Mucosa of descending colon (tissue), 3 donors: ENCODE data around the gene INPP4A. TPM values are rescaled to one million over a fixed set of nuclear protein-coding genes. Genes with fewer than 3 reads are reported as not detected.

Experiments
- ATAC-seq: fragments of 200-7000 bp; cut with Tn5 transposase; one replicate; pipeline ENCODE4 v1.9.1; 2020; ENCODE audit warnings: mild to moderate bottlenecking, moderate library complexity
- DNase-seq, 3 donors: peaks; one replicate each; pipeline ENCODE4 v3.0.0-alpha.2; 2020
- H3K36me3 ChIP-seq: fragments of 200-600 bp; one replicate; pipeline ENCODE4 v1.8.0; 2021; ENCODE audit warnings: low read depth, mild to moderate bottlenecking
- H3K4me1 ChIP-seq: fragments of 200-600 bp; one replicate; pipeline ENCODE4 v1.8.0; 2021; ENCODE audit warnings: low read depth, mild to moderate bottlenecking
- H3K4me3 ChIP-seq: fragments of 200-600 bp; one replicate; pipeline ENCODE4 v1.8.0; 2021; ENCODE audit warnings: mild to moderate bottlenecking
- H3K9me3 ChIP-seq: fragments of 200-600 bp; one replicate; pipeline ENCODE4 v1.8.0; 2021; ENCODE audit warnings: mild to moderate bottlenecking
- CTCF ChIP-seq: fragments of 200-600 bp; IDR thresholded peaks from one replicate; pipeline ENCODE4 v1.8.0; 2022; ENCODE audit warnings: antibody characterized with exemption, mild to moderate bottlenecking
- intact Hi-C, 2 donors: fragments of 100-400 bp; cut with DNase I in 1 of 2; cut with micrococcal nuclease in 1 of 2; formaldehyde crosslinking; loops; one replicate each; pipeline versions ENCODE4 v1.11.0 to v1.11.1; 2022; cut with DNase I, micrococcal nuclease
- total RNA-seq, 3 donors: library from RNA; stranded (reverse); fragmentation: NEBNext Ultra II Directional in 2 of 3; extraction: Animal tissue kit (Norgen Biotek cat#: 25700) in 2 of 3; gene quantifications; one replicate each; pipeline versions ENCODE4 v1.2.1 to v1.2.4, GENCODE V29; 2021 to 2023
- donor health status: DM: no; HTN: no; CAD: no; lungs with moderate emphysema.
- donor health status: DM: no; HTN: no; CAD: no.
- donor health status: DM: no; HTN: yes; CAD: no.

INPP4A gene
- total RNA-seq, 3 donors from 2014 or later = 18.2 to 39.8 (median 19.1) TPM

- no peak for TF ChIP-seq CTCF
- Histone ChIP-seq H3K9me3 (no peaks in the 10 kb centered on the region), H3K36me3 (no peaks in the 10 kb centered on the region), H3K4me1 (no peaks in the 10 kb centered on the region), H3K4me3 (no peak overlapping the region)
- intact Hi-C loops = no loop called here
- no peak for ATAC-seq
- no peak for DNase-seq
Observed at GRCh38 chr2:98555696-98556095, 111.0 kb downstream of the INPP4A start.

- ATAC-seq (peak; percentile 31), DNase-seq (no peak)
- no peak for TF ChIP-seq CTCF
- intact Hi-C loops = no loop called here
- H3K36me3 ChIP-seq = no peaks in the 10 kb centered on the region
- no peak overlapping the region for H3K4me3 ChIP-seq
- H3K9me3 ChIP-seq = no peaks in the 10 kb centered on the region
- no peaks in the 10 kb centered on the region for H3K4me1 ChIP-seq
Observed at GRCh38 chr2:98556344-98557033, 111.8 kb downstream of the INPP4A start.

GRCh38 chr2:98558852-98559530 lies 114.3 kb downstream of the INPP4A start:
- Histone ChIP-seq H3K4me1 (no peaks in the 10 kb centered on the region), H3K36me3 (no peaks in the 10 kb centered on the region), H3K4me3 (no peak overlapping the region), H3K9me3 (no peaks in the 10 kb centered on the region)
- no peak for ATAC-seq
- no peak for TF ChIP-seq CTCF
- intact Hi-C loops = no loop called here
- DNase-seq = no peak

- DNase-seq (no peak), ATAC-seq (no peak)
- no peak overlapping the region for H3K4me3 ChIP-seq
- H3K36me3 ChIP-seq = no peaks in the 10 kb centered on the region
- no peak for TF ChIP-seq CTCF
- intact Hi-C loops = no loop called here
- H3K4me1 ChIP-seq = no peaks in the 10 kb centered on the region
- H3K9me3 ChIP-seq = no peaks in the 10 kb centered on the region
Observed at GRCh38 chr2:98559581-98559980, 114.9 kb downstream of the INPP4A start.

GRCh38 chr2:98560256-98560771 lies 115.7 kb downstream of the INPP4A start:
- ATAC-seq (no peak), DNase-seq (no peak)
- no peak overlapping the region for H3K4me3 ChIP-seq
- H3K9me3 ChIP-seq = no peaks in the 10 kb centered on the region
- intact Hi-C loops = no loop called here
- TF ChIP-seq CTCF = no peak
- no peaks in the 10 kb centered on the region for H3K4me1 ChIP-seq
- no peaks in the 10 kb centered on the region for H3K36me3 ChIP-seq
